OCI-LY7 (cell line): ENCODE data around the gene IGFL3. TPM values are rescaled to one million over a fixed set of nuclear protein-coding genes. Genes with fewer than 3 reads are reported as not detected.
"Not testable (repeated sequence)": the region's sequence is repeated elsewhere in the genome, so short reads cannot be mapped to it uniquely, and the experiment has no call there.

ENCODE experiments used
- BruUV-seq: library from RNA; stranded (reverse); fragments of 400-500 nt; replicated peaks from 2 replicates; lab custom pipeline; 2021; lab: Mats Ljungman, UMichigan
- CTCF ChIA-PET: fragments of 300-600 bp; sonication (Branson Sonifier 250); formaldehyde crosslinking; loops from one replicate; lab custom pipeline; 2022; ENCODE audit warnings: antibody characterized with exemption; ENCODE audit not compliant: unreplicated experiment; lab: Charles Lee
- POLR2A ChIA-PET: fragments of 300-600 bp; sonication (Branson Sonifier 250); formaldehyde crosslinking; loops from one replicate; lab custom pipeline; 2022; ENCODE audit warnings: antibody characterized with exemption; lab: Charles Lee
- DNase-seq: peaks from one replicate; pipeline ENCODE4 v3.0.0-alpha.2; 2015; ENCODE audit warnings: low spot score
- H2AFZ ChIP-seq: fragments of 200-600 bp; sonication (generic), shearing (Covaris generic); 2 replicates; pipeline ENCODE4 v1.6.1; 2014; ENCODE audit warnings: mild to moderate bottlenecking, antibody characterized with exemption, low read length, moderate library complexity
- H3K27ac ChIP-seq: fragments of 200-600 bp; sonication (generic); 2 replicates; pipeline ENCODE4 v1.5.1; 2014; ENCODE audit warnings: mixed run types, low read depth, mild to moderate bottlenecking, moderate library complexity, low read length, inconsistent platforms; ENCODE audit not compliant: poor library complexity, severe bottlenecking
- H3K36me3 ChIP-seq: fragments of 200-600 bp; sonication (generic); 2 replicates; pipeline ENCODE4 v1.6.1; 2014; ENCODE audit warnings: mild to moderate bottlenecking, antibody characterized with exemption, low read length, moderate library complexity, mixed read lengths; ENCODE audit not compliant: insufficient read depth
- H3K4me1 ChIP-seq: fragments of 200-600 bp; sonication (generic); 2 replicates; pipeline ENCODE4 v1.5.1; 2014; ENCODE audit warnings: mild to moderate bottlenecking, low read length; ENCODE audit not compliant: insufficient read depth, poor library complexity, severe bottlenecking
- H3K4me2 ChIP-seq: fragments of 200-600 bp; sonication (generic); 2 replicates; pipeline ENCODE4 v1.6.1; 2014; ENCODE audit warnings: mild to moderate bottlenecking, low read length
- H3K4me3 ChIP-seq: fragments of 200-600 bp; sonication (generic); 2 replicates; pipeline ENCODE4 v1.5.1; 2014; ENCODE audit warnings: mild to moderate bottlenecking, low read depth, low read length; ENCODE audit not compliant: poor library complexity, severe bottlenecking
- H3K79me2 ChIP-seq: fragments of 200-600 bp; sonication (generic); 2 replicates; pipeline ENCODE4 v1.6.1; 2016; ENCODE audit warnings: low read depth, mild to moderate bottlenecking, low read length, moderate library complexity, mixed read lengths; ENCODE audit not compliant: insufficient read depth
- H3K9me2 ChIP-seq: fragments of 200-600 bp; sonication (generic); 2 replicates; pipeline ENCODE4 v1.6.1; 2016; ENCODE audit warnings: mild to moderate bottlenecking, low read length, mixed read lengths; ENCODE audit not compliant: insufficient read depth
- H3K9me3 ChIP-seq: fragments of 200-600 bp; sonication (generic); 2 replicates; pipeline ENCODE4 v1.6.1; 2014; ENCODE audit warnings: mild to moderate bottlenecking, mixed run types, low read length, mixed read lengths
- H4K20me1 ChIP-seq: fragments of 200-600 bp; sonication (generic); 2 replicates; pipeline ENCODE4 v1.6.1; 2014; ENCODE audit warnings: mild to moderate bottlenecking, antibody characterized with exemption, low read length, moderate library complexity, mixed read lengths; ENCODE audit not compliant: insufficient read depth
- EZH2phosphoT487 ChIP-seq: fragments of 200-600 bp; sonication (generic); IDR thresholded peaks from 2 replicates; pipeline ENCODE4 v1.6.1; 2018; ENCODE audit warnings: low read depth, borderline replicate concordance, mild to moderate bottlenecking, mixed run types, antibody characterized with exemption, low read length, moderate library complexity, mixed read lengths
- intact Hi-C: fragments of 100-400 bp; cut with micrococcal nuclease; formaldehyde crosslinking; loops from one replicate; pipeline ENCODE4 v1.10.0; 2022; ENCODE audit not compliant: unreplicated experiment
- total RNA-seq, 2 experiments: library from RNA; depleted of rRNA in 1 of 2; stranded (reverse); fragments of >200 nt in 1 of 2; shearing (Covaris generic) in 1 of 2; gene quantifications; 2 replicates each; pipeline ENCODE4 v1.2.3, GENCODE V29; 2014 to 2022
- TF ChIP-seq, protein P1 (sequence below): fragments of 200-600 bp; sonication (generic); conservative IDR thresholded peaks from 2 replicates; pipeline ENCODE4 v1.5.1; 2014; ENCODE audit warnings: mild to moderate bottlenecking, antibody characterized with exemption, low read length, moderate library complexity, mixed read lengths

IGFL3 gene
- total RNA-seq, 2 experiments from 2014 or later, result not detected

DNA sequence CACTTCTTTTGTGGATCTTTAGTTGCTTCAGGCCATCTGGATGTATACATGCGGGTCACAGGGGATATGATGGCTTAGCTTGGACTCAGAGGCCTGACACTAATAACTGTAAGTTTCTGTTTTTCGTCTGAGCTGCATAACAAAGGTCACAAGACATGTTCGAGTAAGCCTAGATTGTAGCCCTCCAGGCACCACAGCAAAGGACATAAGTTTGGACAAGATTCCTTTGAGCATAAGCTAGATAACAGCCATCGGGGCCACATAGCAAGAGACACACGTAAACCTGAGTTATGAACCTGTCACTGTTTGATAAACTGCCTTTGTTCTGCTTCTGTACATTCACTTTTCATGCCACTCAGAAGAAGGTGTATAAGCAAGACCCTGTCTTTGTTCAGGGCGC lies 14.6 kb downstream of the IGFL3 start:
- Histone ChIP-seq H3K27ac (no peak overlapping the region), H3K4me3 (no peak overlapping the region), H3K79me2 (no peaks in the 10 kb centered on the region), H3K9me2 (no peaks in the 10 kb centered on the region), H3K4me1 (no peaks in the 10 kb centered on the region), H3K36me3 (no peaks in the 10 kb centered on the region), H3K9me3 (no peaks in the 10 kb centered on the region), H3K4me2 (no peak overlapping the region), H2AFZ (no peak overlapping the region), H4K20me1 (no peaks in the 10 kb centered on the region)
- POLR2A ChIA-PET, result no interaction called here
- no TSS peak for BruUV-seq
- CTCF ChIA-PET, result no interaction called here
- no peak for DNase-seq
- intact Hi-C loops, result no loop called here
- TF ChIP-seq, protein P1, sequence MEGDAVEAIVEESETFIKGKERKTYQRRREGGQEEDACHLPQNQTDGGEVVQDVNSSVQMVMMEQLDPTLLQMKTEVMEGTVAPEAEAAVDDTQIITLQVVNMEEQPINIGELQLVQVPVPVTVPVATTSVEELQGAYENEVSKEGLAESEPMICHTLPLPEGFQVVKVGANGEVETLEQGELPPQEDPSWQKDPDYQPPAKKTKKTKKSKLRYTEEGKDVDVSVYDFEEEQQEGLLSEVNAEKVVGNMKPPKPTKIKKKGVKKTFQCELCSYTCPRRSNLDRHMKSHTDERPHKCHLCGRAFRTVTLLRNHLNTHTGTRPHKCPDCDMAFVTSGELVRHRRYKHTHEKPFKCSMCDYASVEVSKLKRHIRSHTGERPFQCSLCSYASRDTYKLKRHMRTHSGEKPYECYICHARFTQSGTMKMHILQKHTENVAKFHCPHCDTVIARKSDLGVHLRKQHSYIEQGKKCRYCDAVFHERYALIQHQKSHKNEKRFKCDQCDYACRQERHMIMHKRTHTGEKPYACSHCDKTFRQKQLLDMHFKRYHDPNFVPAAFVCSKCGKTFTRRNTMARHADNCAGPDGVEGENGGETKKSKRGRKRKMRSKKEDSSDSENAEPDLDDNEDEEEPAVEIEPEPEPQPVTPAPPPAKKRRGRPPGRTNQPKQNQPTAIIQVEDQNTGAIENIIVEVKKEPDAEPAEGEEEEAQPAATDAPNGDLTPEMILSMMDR, result no peak
- TF ChIP-seq EZH2phosphoT487, result no peak

DNA sequence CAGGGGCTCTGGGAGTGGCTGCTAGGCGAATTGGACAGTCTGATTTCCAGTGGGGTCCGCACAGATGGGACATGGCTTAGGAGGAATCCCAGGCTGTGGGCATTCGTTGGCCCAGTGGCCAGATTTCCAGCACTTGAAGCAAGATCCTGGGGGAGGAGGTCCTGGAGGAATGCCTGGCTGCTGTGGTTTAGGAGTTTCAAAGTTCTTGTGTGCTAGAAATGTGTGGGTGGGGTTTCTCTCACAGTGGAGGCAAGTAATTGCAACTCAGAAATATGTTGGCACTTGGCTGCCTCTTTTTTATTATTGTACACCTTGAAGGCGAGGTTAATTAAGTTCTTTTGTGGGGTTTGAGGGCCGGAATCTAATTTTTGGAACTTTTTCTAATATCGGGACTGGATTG lies 17.1 kb downstream of the IGFL3 start:
- intact Hi-C loops, result no loop called here
- CTCF ChIA-PET, result no interaction called here

DNA sequence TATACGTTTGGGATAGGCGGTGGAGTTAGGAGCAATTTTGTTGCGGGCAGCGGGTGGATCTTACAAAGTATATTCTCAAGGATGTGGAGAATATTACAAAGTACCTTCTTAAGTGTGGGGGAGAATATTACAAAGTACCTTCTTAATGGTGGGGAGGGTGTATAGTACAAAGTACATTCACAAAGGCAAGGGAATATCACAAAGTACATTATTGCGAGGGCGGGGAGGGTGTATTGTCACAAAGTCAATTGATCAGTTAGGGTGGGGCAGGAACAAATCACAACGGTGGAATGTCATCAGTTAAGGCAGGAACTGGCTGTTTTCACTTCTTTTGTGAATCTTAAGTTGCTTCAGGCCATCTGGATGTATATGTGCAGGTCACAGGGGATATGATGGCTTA lies 22.2 kb downstream of the IGFL3 start:
- DNase-seq, intact Hi-C loops, H3K27ac ChIP-seq, H3K9me2 ChIP-seq, H3K4me1 ChIP-seq, BruUV-seq, CTCF ChIA-PET, H3K4me3 ChIP-seq, H3K79me2 ChIP-seq, H2AFZ ChIP-seq, H3K9me3 ChIP-seq, H4K20me1 ChIP-seq, H3K36me3 ChIP-seq, H3K4me2 ChIP-seq: not testable (repeated sequence)
- POLR2A ChIA-PET, result interaction anchor here (0.6 kb wide), 1 partner anchor 15 kb away, joined by 4 read pairs; no protein-coding TSS in a partner anchor

More for the DNA sequence above, 17.1 kb downstream of the IGFL3 start:
- Histone ChIP-seq H3K9me2 (no peaks in the 10 kb centered on the region), H4K20me1 (no peaks in the 10 kb centered on the region), H3K36me3 (no peaks in the 10 kb centered on the region), H3K27ac (no peak overlapping the region), H3K4me1 (no peaks in the 10 kb centered on the region), H2AFZ (no peak overlapping the region), H3K4me2 (no peak overlapping the region), H3K4me3 (no peak overlapping the region), H3K9me3 (no peaks in the 10 kb centered on the region), H3K79me2 (no peaks in the 10 kb centered on the region)
- no peak for DNase-seq
- no peak for TF ChIP-seq EZH2phosphoT487
- TF ChIP-seq, protein P1, result no peak
- BruUV-seq, result no TSS peak
- POLR2A ChIA-PET, result no interaction called here
